GM19023 (cell line): ENCODE measurements around the gene GNA12.

ENCODE experiments used
- ATAC-seq: cut with Tn5 transposase; IDR thresholded peaks from one replicate; pipeline ENCODE4 v1.9.1; 2021; ENCODE audit warnings: mild to moderate bottlenecking, moderate library complexity; ENCODE audit not compliant: unreplicated experiment

Gene GNA12

DNA sequence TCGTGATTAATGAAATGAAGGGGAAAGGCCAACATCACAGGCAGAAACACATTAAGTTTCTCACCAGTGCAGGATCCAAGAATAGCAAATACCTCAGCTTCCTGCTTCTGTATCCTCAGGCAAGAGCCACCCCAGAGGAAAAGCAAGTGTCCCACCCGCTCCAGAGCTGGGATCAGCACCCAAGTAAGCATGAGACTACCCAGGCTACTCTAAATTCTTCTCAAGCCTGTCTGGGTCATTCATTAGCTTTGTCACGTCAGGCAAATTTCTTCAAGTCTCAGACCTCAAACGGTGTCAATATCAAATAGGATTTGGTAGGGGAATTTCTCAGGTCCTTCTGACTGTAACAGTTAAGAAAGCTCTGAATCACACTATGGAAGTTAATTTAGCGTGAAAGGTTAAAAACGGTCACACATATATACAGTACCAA is 59.0 kb downstream of the GNA12 start:
- ATAC-seq: peak; percentile 75

- no peak for ATAC-seq
Observed at GRCh38 chr7:2782565-2782964, 61.5 kb downstream of the GNA12 start.

DNA sequence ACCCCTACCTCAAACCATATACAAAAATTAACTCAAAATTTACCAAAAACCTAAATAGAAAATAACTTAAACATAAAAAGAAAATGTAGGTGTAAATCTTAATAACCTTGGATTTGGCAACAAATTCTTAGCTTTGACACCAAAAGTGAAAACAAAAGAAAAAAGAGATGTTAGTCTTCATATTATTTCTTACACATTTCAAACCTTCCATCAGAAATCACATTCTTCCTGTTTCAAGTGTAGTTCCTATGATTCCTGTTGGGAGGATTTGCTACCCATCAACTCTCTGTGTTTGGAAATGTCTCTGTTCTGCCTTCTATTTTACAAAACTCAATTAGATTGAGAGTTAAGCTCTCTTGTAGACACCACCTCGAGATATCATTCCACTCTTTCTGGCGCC is 62.0 kb downstream of the GNA12 start:
- no peak for ATAC-seq

DNA sequence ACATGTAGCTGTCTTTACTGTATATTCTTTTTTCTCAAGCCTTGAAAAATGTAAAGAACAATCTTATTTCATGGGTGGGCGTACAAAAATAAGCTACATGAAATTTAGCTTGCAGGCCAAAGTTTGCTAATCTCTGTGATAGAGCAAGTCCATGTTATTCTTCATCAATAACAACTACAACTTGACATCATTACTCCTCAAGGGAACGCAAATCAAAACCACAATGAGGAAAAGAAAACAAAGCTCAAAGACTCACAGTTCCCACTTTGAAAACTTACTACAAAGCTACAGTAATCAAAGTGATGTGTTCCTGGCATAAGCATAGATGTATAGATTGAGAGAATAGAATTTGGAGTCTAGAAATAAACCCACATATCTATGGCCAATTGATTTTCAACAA is 62.5 kb downstream of the GNA12 start:
- no peak for ATAC-seq

DNA sequence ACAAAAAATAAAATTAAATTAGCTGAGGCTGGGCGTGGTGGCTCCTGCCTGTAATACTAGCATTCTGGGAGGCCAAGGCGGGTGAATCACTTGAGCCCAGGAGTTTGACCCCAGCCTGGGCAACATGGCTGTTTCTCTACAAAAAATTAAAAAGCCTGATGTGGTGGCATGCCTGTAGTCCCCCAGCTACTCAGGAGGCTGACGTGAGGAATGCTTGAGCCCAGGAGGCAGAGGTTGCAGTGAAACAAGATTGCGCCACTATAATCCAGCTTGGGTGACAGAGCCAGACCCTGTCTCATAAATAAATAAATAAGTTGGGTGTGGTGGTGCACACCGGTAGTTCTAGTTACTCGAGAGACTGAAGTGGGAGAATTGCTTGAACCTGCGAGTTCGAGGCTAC is 65.1 kb downstream of the GNA12 start:
- no peak for ATAC-seq

DNA sequence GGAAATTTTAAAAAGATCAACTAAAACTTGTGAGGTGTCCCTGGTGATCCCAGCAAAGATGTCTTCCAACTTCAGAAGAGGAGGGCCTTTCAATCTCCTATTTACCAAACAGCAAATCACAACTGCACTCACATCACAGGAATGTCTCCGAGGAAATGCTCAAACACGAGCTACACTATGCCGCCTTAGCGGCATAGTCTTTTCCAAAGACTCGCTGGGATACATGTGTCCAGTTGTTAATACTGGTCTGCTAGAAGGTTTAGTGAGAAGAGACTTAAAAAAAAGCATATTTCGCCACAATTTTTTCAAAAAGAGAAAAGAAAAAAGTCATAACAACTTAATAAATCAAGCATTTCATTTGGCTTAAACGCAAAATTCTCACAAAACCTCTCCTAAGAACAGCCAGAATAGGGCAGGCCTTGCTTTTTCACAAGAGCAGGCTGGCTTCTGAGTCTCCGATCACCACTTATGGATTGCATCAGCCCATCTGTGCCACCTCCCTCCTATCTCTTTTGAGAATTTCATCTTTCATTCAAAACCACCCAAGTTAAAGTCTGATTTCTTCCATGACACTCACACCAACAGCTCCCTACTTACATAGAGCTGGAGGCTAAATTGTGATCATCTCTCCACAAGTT is 66.1 kb downstream of the GNA12 start:
- ATAC-seq: no peak

- no peak for ATAC-seq
Observed at GRCh38 chr7:2776401-2776800, 67.7 kb downstream of the GNA12 start.

DNA sequence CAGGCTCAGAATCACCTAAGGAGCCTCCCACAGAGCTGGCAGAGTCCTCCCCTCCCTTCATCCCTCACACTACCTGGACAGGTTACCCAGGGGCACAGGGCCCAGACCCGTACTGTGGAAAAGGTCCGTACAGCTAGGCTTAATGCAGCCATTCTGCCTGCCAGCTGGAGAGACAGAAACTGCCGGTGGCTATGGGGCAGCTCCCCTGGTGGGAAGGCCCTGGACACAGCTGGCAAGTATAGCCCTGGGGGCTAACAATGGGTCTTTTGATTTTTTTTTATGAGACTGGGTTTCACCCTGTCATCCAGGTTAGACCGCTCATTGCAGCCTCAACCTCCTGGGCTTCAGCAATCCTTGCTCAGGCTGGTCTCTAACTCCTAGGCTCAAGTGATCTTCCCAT is 68.3 kb downstream of the GNA12 start:
- ATAC-seq: no peak

GRCh38 chr7:2775376-2775775 is 68.7 kb downstream of the GNA12 start:
- ATAC-seq: no peak

GRCh38 chr7:2774935-2775334 is 69.2 kb downstream of the GNA12 start:
- no peak for ATAC-seq

- no peak for ATAC-seq
Observed at GRCh38 chr7:2774280-2774679, 69.8 kb downstream of the GNA12 start.

DNA sequence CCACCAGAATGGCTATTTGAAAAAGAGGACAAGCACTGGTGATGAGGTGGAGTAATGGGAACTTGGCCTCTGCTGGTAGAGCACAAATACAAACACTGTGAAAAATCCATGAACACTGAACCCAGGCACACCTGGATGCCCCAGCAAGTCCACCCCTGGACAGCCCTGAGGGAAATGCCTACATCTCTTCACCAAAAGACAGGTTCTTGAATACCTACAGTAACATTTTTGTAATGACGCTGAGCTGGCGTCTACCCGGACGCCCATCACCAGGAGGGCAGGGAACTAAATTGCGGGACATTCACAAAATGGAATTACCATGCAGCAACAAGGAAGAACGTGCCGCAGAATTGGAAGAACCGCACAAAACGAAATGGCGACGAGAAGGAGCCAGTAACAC is 70.5 kb downstream of the GNA12 start:
- ATAC-seq: no peak

DNA sequence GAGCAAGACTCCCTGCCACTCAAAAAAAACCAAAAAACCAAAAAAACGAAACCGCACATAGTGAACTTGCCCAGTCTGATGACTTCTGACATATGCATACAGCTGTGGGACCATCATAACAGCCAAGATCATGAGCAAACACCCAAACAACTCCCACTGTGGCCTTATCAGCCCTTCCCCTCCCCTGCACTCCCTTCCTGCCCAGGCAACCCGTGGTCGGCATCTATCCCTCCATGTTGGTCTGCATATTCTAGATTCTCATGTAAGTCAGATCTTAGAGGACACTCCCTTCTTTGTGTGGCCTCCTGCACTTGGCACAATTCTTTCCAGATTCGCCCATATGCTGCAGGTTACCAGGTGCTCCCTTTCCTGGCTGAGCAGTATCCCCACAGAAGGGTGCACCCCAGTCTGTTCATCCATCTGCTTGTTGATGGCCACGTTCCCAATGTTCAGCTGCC is 72.8 kb downstream of the GNA12 start:
- ATAC-seq: no peak

DNA sequence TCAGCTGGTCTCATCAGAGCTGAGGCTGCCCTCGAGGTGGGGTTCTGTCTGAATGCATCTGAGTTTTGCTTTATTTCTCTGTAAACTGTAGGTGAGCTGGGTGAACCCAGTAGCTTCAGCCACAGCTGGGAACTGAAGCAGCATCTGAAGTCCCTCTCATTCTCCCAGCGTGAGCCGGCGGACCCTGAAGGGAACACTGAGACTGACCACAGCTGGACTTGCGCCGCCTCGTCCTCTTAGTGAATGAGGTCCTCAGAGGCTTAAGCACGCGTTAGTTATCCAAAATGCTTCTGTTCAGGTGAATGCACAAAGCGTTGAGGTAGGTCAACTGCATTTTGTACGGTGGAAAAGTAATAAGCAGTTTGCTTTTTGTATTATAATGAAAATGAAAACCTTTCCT is 79.5 kb downstream of the GNA12 start:
- ATAC-seq: no peak

DNA sequence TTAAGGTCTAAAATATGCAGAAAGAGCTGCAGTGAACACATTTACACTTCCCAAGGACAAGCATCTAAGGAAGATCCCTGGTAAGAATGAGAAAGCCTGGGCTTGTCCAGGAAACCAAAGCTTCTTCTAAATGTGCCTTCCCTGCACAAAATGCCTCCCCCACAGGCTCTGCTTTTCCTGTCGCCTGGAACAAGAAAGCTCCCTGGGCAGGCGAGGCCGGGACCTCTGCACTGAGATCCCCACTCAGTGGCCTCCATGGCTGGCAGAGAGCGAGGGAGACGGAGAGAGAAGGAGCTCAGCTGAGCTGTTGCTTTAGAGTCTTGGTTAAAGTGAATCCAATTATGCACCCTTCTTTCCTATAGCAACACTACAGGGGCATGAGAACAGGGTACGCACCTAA is 80.5 kb downstream of the GNA12 start:
- no peak for ATAC-seq

DNA sequence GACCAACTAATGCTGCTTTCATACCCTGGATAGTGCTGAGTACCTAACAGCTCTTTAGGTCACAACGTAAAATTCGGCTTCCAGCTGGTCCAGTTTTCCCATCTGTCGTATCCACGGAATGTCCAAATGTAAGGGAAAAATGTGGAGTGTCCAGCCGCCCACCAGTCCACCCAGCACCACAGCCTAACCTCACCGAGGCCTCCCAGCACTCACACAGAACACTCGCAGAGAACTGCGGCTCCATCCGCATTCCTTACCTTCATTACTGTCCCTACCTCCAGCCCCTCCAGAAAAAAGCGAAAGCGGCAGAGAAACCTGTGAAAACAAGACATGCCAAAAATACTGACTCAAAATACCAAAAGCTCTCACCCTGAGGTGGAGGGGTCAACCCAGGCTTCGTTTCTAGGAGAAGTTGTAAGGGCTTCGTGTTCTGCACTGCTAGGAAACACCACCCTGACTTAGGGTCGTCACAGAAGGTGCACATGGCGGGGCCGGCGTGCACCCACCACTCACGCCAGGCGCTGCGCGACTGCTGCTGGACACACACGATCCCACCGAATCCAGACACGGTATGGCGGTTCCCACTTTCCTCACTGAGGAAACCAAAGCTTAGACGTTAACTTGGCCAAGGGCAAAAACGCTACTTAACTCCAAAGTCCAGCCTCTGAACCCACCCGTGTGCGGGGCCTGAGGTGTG is 82.2 kb downstream of the GNA12 start:
- no peak for ATAC-seq

GRCh38 chr7:2761131-2761624 is 82.9 kb downstream of the GNA12 start:
- ATAC-seq: no peak

DNA sequence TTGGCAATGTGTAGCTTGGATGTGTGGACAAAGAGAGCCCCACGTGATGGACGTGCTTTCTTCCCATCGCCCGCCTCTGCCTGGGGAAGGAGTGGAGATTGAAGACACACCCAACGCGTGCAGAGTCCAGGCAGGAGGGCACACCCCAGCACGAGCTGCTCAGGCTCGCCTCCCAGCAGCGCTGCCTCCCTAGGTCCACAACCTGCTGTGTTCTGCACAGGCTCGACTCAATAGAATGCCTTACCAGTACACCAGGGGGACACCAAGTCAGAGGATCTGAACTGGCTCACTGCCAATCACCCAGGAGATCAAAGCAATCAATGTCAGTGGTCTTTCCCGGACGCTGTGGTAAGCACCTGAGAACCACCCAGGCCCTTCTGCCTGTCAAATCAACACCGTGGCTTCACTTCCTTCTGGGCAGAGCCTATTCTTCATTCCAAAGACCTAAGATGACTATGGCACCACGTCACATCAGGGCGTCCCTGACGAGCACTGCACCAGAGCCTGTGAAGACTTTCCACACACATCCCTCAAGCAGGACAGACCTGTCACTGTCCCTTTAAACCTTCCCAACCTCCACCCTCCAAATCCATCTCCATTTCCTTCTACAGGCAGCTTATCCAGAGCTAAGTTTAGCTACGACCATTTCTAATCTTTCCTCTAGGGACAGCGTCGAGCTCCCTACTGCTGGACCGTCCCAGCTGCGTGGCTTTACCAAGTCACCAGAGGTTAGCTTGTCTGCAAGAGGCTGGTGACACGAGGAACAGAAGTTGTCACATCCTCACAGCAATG is 83.8 kb downstream of the GNA12 start:
- no peak for ATAC-seq

- ATAC-seq: no peak
Observed at GRCh38 chr7:2759736-2760097, 84.4 kb downstream of the GNA12 start.

DNA sequence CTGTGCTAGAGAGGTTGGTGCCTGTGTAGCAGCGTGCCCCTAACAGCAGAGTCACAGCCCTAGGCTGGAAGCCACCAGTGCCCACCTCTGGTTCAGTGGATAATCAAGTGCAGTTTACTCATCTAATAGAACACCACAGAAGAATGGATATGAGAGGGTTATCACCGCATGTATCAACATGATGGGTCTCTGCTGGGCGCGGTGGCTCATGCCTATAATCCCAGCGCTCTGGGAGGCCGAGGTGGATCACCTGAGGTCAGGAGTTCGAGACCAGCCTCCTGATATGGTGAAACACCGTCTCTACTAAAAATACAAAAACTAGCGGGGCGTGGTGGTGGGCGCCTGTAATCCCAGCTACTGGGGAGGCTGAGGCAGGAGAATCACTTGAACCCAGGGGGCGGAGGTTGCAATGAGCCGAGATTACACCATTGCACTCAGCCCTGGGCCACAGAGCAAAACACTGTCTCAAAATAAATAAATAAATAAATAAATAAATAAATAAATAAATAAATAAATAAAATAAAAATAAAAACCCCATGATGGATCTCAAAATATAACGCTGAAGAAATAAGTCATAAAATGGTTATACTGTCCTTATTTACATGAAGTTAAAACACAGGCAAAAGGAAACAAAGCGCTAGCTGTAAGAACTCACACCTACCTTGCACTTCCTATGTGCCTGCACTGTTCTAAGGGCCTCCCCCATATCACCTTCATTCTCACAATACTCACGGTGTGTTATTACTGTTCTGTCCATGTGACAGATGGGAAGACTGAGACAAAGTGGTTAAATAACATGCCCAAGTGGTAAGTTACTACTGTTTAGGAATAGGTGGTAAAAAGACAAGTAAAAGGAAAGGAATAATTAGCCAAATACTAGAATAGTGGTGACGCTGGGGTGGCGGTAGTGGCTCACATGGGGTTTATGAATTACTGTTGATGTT is 85.2 kb downstream of the GNA12 start:
- no peak for ATAC-seq
